Right ventricle myocardium inferior (tissue), 1 donor: ENCODE measurements around the gene SENP7. TPM values are rescaled to one million over a fixed set of nuclear protein-coding genes. Genes with fewer than 3 reads are reported as not detected.
"Not testable (repeated sequence)": the region's sequence is repeated elsewhere in the genome, so short reads cannot be mapped to it uniquely, and the experiment has no call there.

Experiments
- ATAC-seq: fragments of 200-7000 bp; cut with Tn5 transposase; one replicate; pipeline ENCODE4 v1.9.1; 2020; ENCODE audit warnings: mild to moderate bottlenecking, moderate library complexity
- DNase-seq: peaks from one replicate; pipeline ENCODE4 v3.0.0; 2021; ENCODE audit errors: missing footprints
- intact Hi-C: fragments of 100-400 bp; cut with DNase I; formaldehyde crosslinking; loops from one replicate; pipeline ENCODE4 v1.11.0; 2022
- total RNA-seq: library from RNA; stranded (reverse); fragmentation: NEBNext Ultra II Directional; extraction: Animal tissue kit (Norgen Biotek cat#: 25700); gene quantifications from one replicate; pipeline ENCODE4 v1.2.1, GENCODE V29; 2021
- donor health status: DM: no; HTN: yes; CAD: no; lungs with severe emphysema.

Gene SENP7
- total RNA-seq, 1 donor from 2014 or later: 10.3 TPM

DNA sequence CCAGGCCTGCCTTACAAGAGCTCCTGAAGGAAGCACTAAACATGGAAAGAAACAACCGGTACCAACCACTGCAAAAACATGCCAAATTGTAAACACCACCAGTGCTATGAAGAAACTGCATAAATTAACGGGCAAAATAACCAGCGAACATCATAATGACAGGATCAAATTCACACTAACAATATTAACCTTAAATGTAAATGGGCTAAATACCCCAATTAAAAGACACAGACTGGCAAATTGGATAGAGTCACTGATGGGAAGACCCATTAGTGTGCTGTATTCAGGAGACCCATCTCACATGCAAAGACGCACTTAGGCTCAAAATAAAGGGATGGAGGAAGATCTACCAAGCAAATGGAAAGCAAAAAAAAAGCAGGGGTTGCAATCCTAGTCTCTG, 44.3 kb downstream of the SENP7 start:
- DNase-seq, intact Hi-C loops, ATAC-seq: not testable (repeated sequence)

DNA sequence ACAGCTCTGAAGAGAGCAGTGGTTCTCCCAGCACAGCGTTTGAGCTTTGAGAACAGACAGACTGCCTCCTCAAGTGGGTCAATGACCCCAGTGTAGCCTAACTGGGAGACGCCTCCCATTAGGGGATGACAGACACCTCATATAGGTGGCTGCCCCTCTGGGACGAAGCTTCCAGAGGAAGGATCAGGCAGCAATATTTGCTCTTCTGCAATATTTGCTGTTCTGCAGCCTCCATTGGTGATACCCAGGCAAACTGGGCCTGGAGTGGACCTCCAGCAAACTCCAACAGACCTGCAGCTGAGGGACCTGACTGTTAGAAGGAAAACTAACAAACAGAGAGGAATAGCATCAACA, 45.7 kb downstream of the SENP7 start:
- intact Hi-C loops, ATAC-seq, DNase-seq: not testable (repeated sequence)

GRCh38 chr3:101466465-101467309, 46.3 kb downstream of the SENP7 start:
- ATAC-seq: no peak
- no peak for DNase-seq
- intact Hi-C loops: no loop called here

DNA sequence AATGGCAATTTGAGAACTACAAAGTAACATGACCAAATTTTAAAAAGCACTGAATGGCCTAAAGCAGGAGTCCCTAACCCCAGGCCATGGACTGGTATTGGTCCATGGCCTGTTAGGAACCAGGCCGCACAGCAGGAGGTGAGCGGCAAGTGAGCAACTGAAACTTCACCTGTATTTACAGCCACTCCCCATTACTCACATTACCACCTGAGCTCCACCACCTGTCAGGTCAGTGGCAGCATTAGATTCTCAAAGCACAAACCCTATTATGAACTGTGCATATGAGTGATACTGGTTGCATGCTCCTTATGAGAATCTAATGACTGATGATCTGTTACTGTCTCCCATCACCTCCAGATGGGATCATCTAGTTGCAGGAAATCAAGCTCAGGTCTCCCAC, 48.8 kb downstream of the SENP7 start:
- DNase-seq (no peak), ATAC-seq (no peak)
- intact Hi-C loops: no loop called here

DNA sequence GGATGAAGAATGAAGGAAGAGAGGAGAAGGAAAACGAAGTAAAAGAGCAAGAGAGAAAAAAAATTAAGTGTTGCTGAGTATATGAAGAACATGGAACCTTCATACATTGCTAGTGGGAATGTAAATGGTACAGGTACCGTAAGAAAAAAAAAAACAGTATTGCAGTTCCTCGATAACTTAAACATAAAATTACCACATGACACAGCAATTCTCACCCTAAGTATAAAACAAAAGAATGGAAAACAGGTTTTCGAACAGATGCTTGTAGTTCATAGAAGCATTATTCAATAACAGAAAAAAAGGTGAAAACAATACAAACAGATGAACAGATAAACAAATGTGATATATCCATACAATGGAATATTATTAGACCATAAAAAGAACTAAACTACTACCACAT, 51.6 kb downstream of the SENP7 start:
- no peak for DNase-seq
- intact Hi-C loops: no loop called here
- no peak for ATAC-seq

- no peak for ATAC-seq
- intact Hi-C loops: no loop called here
- no peak for DNase-seq
These were observed 54.6 kb downstream of the SENP7 start for GRCh38 chr3:101458387-101458786.

DNA sequence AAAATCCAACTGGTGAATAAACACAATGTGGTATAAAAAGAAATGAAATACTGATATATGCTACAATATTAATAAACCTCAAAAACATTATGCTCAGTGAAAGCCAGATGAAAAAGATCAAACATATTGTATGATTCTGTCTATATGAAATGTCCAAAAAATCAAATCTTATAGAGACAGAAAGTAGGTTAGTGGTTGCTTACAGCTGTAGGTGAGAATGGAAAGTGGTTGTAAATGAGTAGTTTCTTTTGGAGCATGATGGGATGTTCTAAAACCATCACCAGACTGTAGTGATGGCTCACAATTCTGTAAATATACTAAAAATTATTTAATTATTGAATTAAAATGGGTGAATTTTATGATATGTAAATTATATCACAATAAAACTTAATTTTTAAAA, 58.4 kb downstream of the SENP7 start:
- intact Hi-C loops: no loop called here

GRCh38 chr3:101453961-101454360, 59.1 kb downstream of the SENP7 start:
- intact Hi-C loops: no loop called here
- ATAC-seq (no peak), DNase-seq (no peak)

More for the DNA sequence above, 58.4 kb downstream of the SENP7 start:
- ATAC-seq (no peak), DNase-seq (no peak)

DNA sequence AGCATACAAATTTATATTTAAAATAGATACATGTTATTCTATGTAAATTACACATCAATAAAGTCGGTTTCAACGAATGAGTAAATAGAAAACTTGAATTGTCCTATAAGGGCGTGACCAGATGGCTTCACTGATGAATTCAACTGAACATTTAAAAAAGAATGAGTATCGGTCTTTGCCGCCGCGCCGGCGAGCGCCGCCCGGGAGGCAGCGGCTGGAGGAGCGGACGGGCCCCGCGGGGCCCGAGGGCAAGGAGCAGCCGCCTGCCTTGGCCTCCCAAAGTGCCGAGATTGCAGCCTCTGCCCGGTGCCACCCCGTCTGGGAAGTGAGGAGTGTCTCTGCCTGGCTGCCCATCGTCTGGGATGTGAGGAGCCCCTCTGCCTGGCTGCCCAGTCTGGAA, 74.4 kb downstream of the SENP7 start:
- intact Hi-C loops, DNase-seq, ATAC-seq: not testable (repeated sequence)

GRCh38 chr3:101433652-101434051, 79.4 kb downstream of the SENP7 start:
- ATAC-seq: no peak
- DNase-seq: no peak
- intact Hi-C loops: no loop called here

GRCh38 chr3:101423984-101424888, 88.8 kb downstream of the SENP7 start:
- no peak for ATAC-seq
- DNase-seq: no peak
- intact Hi-C loops: no loop called here

DNA sequence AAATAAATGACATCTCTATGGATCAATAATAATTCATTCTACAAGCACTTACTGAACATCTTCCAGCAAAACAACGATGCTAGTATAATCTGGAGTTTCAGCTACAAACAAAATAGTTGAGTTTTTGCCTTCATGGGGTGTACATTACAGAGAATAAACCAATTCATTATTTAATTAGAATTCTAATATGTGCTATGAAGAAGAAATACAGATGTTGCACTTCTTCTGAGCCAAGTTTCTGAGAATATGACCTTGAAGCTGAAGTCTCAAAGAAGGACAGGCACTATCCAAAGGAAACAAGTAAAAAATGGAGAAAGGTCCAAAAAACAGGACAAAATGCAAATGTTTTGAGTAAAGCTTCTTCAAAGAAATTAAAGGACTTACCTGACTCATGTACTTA, 94.2 kb downstream of the SENP7 start:
- DNase-seq (no peak), ATAC-seq (no peak)
- intact Hi-C loops: no loop called here

GRCh38 chr3:101414121-101414520, 98.9 kb downstream of the SENP7 start:
- peak; percentile 63 for DNase-seq
- intact Hi-C loops: no loop called here
- ATAC-seq: no peak

GRCh38 chr3:101413656-101414055, 99.4 kb downstream of the SENP7 start:
- ATAC-seq (no peak), DNase-seq (no peak)
- intact Hi-C loops: no loop called here

- ATAC-seq (no peak), DNase-seq (no peak)
- intact Hi-C loops: no loop called here
These were observed 121.5 kb downstream of the SENP7 start for GRCh38 chr3:101391413-101391950.

DNA sequence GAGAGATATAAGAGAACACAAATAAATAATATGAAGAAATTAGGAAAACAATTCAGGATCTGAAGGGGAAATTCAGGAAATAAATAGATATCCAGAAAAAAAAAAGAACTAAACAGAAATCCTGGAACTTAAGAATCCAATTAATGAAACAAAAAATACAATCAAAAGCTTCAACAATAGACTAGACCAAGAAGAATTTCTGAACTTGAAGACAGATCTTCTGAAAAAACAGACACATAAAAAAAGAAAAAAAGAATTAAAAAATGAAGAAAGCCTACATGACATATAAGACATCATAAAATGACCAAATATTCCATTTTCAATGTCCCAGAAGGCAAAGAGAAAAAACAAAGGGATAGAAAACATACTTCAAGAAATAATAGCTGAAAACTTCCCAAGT, 124.3 kb downstream of the SENP7 start:
- ATAC-seq (no peak), DNase-seq (no peak)
- intact Hi-C loops: loop anchor here (10.0 kb wide), 1 partner anchor 314 kb away; no protein-coding TSS in a partner anchor

DNA sequence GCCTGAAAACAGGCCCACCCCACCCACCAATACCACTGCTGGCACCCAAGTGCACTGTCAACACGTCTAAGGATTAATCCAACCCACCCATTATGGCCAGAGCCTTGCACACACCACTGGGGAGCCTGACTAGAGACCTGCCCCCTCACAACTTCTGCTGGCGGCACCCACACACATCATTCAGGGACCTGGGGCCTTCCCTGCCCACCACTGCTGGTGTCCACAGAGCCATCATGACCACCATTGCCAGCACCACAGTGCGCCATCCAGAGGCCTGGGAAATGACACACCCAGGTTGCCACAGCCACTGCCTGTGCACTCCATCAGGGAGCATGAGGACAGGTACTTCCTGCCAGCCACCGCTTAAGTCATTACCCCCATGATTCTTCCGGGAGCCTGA, 125.7 kb downstream of the SENP7 start:
- ATAC-seq: no peak
- intact Hi-C loops: loop anchor here (10.0 kb wide), 1 partner anchor 313 kb away; no protein-coding TSS in a partner anchor
- no peak for DNase-seq

DNA sequence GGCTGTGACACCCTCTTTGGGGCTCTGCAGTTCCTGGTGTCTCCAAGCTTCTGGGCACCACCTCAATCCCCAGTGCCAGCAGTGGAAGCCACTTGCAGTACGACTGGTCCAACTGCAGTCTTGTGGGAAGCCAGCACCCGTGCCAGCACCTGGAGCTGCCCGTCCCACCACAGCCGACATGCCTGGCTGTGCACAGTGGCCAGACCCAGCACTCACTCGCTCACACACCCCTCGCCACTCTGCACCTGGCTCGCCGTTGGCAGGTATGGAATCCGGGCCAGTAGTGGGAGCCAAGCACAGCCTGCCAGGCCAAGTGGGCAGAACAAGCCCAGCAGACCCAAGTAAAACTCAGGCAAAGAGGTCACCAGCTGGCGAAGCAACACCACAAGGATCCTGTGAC, 128.6 kb downstream of the SENP7 start:
- DNase-seq (peak; percentile 25), ATAC-seq (no peak)
- intact Hi-C loops: loop anchor here (10.0 kb wide), 1 partner anchor 310 kb away; no protein-coding TSS in a partner anchor

GRCh38 chr3:101383656-101384055, 129.4 kb downstream of the SENP7 start:
- DNase-seq: no peak
- ATAC-seq: no peak
- intact Hi-C loops: loop anchor here (10.0 kb wide), 1 partner anchor 309 kb away; no protein-coding TSS in a partner anchor
